NCI-H2196 treated with DMSO at 0.1 percent for 48 hours (cell line): ENCODE data around the gene ALDOA.
A peak's percentile ranks its signal among the peaks of the same experiment; 100 is the strongest.

Source experiments
- DNase-seq: peaks from one replicate; lab custom pipeline; 2025; ENCODE audit not compliant: unreplicated experiment; lab: John Stamatoyannopoulos, UW

The ALDOA gene

GRCh38 chr16:30088832-30089624, 23.5 kb downstream of the ALDOA start:
- no peak for DNase-seq

GRCh38 chr16:30090610-30091331, 25.2 kb downstream of the ALDOA start:
- no peak for DNase-seq

GRCh38 chr16:30091474-30092372, 26.2 kb downstream of the ALDOA start, which contains the start of gene TBX6:
TBX6 (minus strand) TSS chr16:30091924; CDS start chr16:30091193, 731 bp downstream.
- peak; percentile 85 for DNase-seq

- DNase-seq: peak; percentile 89
Observed at GRCh38 chr16:30092373-30093010, 26.9 kb downstream of the ALDOA start.

- no peak for DNase-seq
Observed at GRCh38 chr16:30094541-30095165, 29.1 kb downstream of the ALDOA start.

- DNase-seq: no peak
Observed at GRCh38 chr16:30095166-30096078, 29.9 kb downstream of the ALDOA start.

GRCh38 chr16:30096105-30096861, 30.7 kb downstream of the ALDOA start, which contains the start of gene YPEL3:
YPEL3 (minus strand) TSS chr16:30096213; CDS start chr16:30095482, 731 bp downstream.
- peak; percentile 75 for DNase-seq

- DNase-seq: no peak
Observed at GRCh38 chr16:30096862-30097563, 31.5 kb downstream of the ALDOA start.

- no peak for DNase-seq
Observed at GRCh38 chr16:30104090-30104489, 38.5 kb downstream of the ALDOA start.

- no peak for DNase-seq
Observed at GRCh38 chr16:30104492-30104891, 38.9 kb downstream of the ALDOA start.

GRCh38 chr16:30108059-30108850, 42.7 kb downstream of the ALDOA start:
- DNase-seq: no peak

- no peak for DNase-seq
Observed at GRCh38 chr16:30110661-30111060, 45.1 kb downstream of the ALDOA start.

GRCh38 chr16:30112197-30113030, 46.9 kb downstream of the ALDOA start:
- DNase-seq: no peak

GRCh38 chr16:30113031-30113710, 47.6 kb downstream of the ALDOA start, which contains the start of gene GDPD3:
GDPD3 (minus strand) TSS chr16:30113537; CDS start chr16:30113478, 59 bp downstream.
- peak; percentile 22 for DNase-seq

- no peak for DNase-seq
Observed at GRCh38 chr16:30113711-30114333, 48.3 kb downstream of the ALDOA start.
